ENCODE results near the gene CYP4F8. TPM values are rescaled to one million over a fixed set of nuclear protein-coding genes. Genes with fewer than 3 reads are reported as not detected.

Gene CYP4F8
- total RNA-seq, 1 donor from 2014 or later: 0.98 TPM

- no peak for DNase-seq (ENCODE audit: extremely low spot score in 2 of 2)
Observed at GRCh38 chr19:15634105-15634504, 19.1 kb downstream of the CYP4F8 start.

GRCh38 chr19:15635016-15635805 is 20.2 kb downstream of the CYP4F8 start:
- Histone ChIP-seq H3K4me3 (no peak overlapping the region), H3K9me3 (no peaks in the 10 kb centered on the region), H3K36me3 (no peaks in the 10 kb centered on the region), H3K27ac (no peak overlapping the region), H3K27me3 (no peaks in the 10 kb centered on the region), H3K4me1 (peaks cover 5% of the 10 kb centered on the region)
- TF ChIP-seq POLR2A (IDR thresholded peaks at IDR 0.05) (no peak), POLR2AphosphoS5 (IDR thresholded peaks at IDR 0.05; ENCODE audit: insufficient read depth in 1 of 2, low read depth in 1 of 2) (no peak), CTCF (IDR thresholded peaks at IDR 0.05) (no peak)
- intact Hi-C loops (cut with DNase I): loop anchor here (10.0 kb wide), 1 partner anchor 240 kb away; no protein-coding TSS in a partner anchor
- DNase-seq (ENCODE audit: extremely low spot score in 2 of 2): no peak

More at GRCh38 chr19:15634105-15634504, 19.1 kb downstream of the CYP4F8 start:
- TF ChIP-seq CTCF (IDR thresholded peaks at IDR 0.05) (no peak), POLR2A (IDR thresholded peaks at IDR 0.05) (no peak)
- Histone ChIP-seq H3K9me3 (no peaks in the 10 kb centered on the region), H3K4me3 (no peak overlapping the region), H3K27ac (no peak overlapping the region), H3K36me3 (no peaks in the 10 kb centered on the region), H3K27me3 (no peaks in the 10 kb centered on the region), H3K4me1 (no peaks in the 10 kb centered on the region)
- intact Hi-C loops (cut with DNase I): loop anchor here (10.0 kb wide), 1 partner anchor 241 kb away; no protein-coding TSS in a partner anchor

- no peak overlapping the region for H3K27ac ChIP-seq
- intact Hi-C loops (cut with DNase I): loop anchor here (10.0 kb wide), 1 partner anchor 239 kb away; no protein-coding TSS in a partner anchor
- H3K4me1 ChIP-seq: peaks cover 12% of the 10 kb centered on the region
- no peaks in the 10 kb centered on the region for H3K36me3 ChIP-seq
- no peak for DNase-seq (ENCODE audit: extremely low spot score in 2 of 2)
- no peak for TF ChIP-seq POLR2A (IDR thresholded peaks at IDR 0.05)
- no peak for TF ChIP-seq POLR2AphosphoS5 (IDR thresholded peaks at IDR 0.05; ENCODE audit: insufficient read depth in 1 of 2, low read depth in 1 of 2)
- no peak for TF ChIP-seq CTCF (IDR thresholded peaks at IDR 0.05)
- no peaks in the 10 kb centered on the region for H3K9me3 ChIP-seq
- H3K27me3 ChIP-seq: no peaks in the 10 kb centered on the region
- no peak overlapping the region for H3K4me3 ChIP-seq
Observed at GRCh38 chr19:15636026-15636425, 21.0 kb downstream of the CYP4F8 start.

GRCh38 chr19:15639596-15639995 is 24.6 kb downstream of the CYP4F8 start:
- intact Hi-C loops (cut with DNase I): loop anchor here (10.0 kb wide), 1 partner anchor 235 kb away; no protein-coding TSS in a partner anchor
- Histone ChIP-seq H3K27ac (no peak overlapping the region), H3K9me3 (no peaks in the 10 kb centered on the region), H3K36me3 (no peaks in the 10 kb centered on the region), H3K4me3 (no peak overlapping the region), H3K4me1 (peaks cover 16% of the 10 kb centered on the region), H3K27me3 (no peaks in the 10 kb centered on the region)
- TF ChIP-seq POLR2AphosphoS5 (IDR thresholded peaks at IDR 0.05; ENCODE audit: insufficient read depth in 1 of 2, low read depth in 1 of 2): no peak
- no peak for DNase-seq (ENCODE audit: extremely low spot score in 2 of 2)

- H3K27ac ChIP-seq: peak within 1 kb of the TSS; percentile 37
- peaks cover 16% of the 10 kb centered on the region for H3K4me1 ChIP-seq
- intact Hi-C loops (cut with DNase I): no loop called here
- TF ChIP-seq CTCF (IDR thresholded peaks at IDR 0.05) (no peak), POLR2AphosphoS5 (IDR thresholded peaks at IDR 0.05; ENCODE audit: insufficient read depth in 1 of 2, low read depth in 1 of 2) (peak; percentile 45 to 65), POLR2A (IDR thresholded peaks at IDR 0.05) (no peak)
- no peaks in the 10 kb centered on the region for H3K27me3 ChIP-seq
- H3K4me3 ChIP-seq: no peak within 1 kb of the TSS
- peak; percentile 72 to 96 for DNase-seq (ENCODE audit: extremely low spot score in 2 of 2)
- no peaks in the 10 kb centered on the region for H3K36me3 ChIP-seq
- no peaks in the 10 kb centered on the region for H3K9me3 ChIP-seq
Observed at GRCh38 chr19:15640294-15640903, 25.4 kb downstream of the CYP4F8 start, which contains the start of gene CYP4F3. Gene CYP4F3 (plus strand): TSS chr19:15640897. CDS start chr19:15641416, 519 bp downstream.

All from vagina (tissue), 2 donors.